ENCODE data around the gene UBE2L6.

GRCh38 chr11:57502376-57502775, 65.1 kb downstream of the UBE2L6 start:
- TF ChIP-seq, protein P1, sequence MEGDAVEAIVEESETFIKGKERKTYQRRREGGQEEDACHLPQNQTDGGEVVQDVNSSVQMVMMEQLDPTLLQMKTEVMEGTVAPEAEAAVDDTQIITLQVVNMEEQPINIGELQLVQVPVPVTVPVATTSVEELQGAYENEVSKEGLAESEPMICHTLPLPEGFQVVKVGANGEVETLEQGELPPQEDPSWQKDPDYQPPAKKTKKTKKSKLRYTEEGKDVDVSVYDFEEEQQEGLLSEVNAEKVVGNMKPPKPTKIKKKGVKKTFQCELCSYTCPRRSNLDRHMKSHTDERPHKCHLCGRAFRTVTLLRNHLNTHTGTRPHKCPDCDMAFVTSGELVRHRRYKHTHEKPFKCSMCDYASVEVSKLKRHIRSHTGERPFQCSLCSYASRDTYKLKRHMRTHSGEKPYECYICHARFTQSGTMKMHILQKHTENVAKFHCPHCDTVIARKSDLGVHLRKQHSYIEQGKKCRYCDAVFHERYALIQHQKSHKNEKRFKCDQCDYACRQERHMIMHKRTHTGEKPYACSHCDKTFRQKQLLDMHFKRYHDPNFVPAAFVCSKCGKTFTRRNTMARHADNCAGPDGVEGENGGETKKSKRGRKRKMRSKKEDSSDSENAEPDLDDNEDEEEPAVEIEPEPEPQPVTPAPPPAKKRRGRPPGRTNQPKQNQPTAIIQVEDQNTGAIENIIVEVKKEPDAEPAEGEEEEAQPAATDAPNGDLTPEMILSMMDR (conservative IDR thresholded peaks at IDR 0.05) = no peak
- no peak for TF ChIP-seq EZH2 (IDR thresholded peaks at IDR 0.05; ENCODE audit: low read depth)
